Measurements from ENCODE around the gene PRELID3B.

DNA sequence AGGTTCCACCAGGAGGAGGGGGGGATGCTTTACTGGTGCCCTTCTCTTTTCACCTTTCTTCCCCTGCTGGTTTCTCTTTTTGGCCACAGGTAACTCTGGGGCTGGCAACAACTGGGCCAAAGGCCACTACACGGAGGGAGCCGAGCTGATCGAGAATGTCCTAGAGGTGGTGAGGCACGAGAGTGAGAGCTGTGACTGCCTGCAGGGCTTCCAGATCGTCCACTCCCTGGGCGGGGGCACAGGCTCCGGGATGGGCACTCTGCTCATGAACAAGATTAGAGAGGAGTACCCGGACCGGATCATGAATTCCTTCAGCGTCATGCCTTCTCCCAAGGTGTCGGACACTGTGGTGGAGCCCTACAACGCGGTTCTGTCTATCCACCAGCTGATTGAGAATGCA lies 19.0 kb downstream of the PRELID3B start:
- TF ChIP-seq POLR2A (IDR thresholded peaks at IDR 0.05) (no peak), CTCF (IDR thresholded peaks at IDR 0.05) (no peak), POLR2AphosphoS5 (IDR thresholded peaks at IDR 0.05) (no peak)
